ENCODE data around the gene TNFSF11.

The TNFSF11 gene

GRCh38 chr13:42652642-42653415, 78.9 kb downstream of the TNFSF11 start:
- no peak for ATAC-seq
- no peak overlapping the region for H3K4me3 Mint-ChIP-seq
- no peaks in the 10 kb centered on the region for H3K4me1 Mint-ChIP-seq
- no peaks in the 10 kb centered on the region for H3K9me3 Mint-ChIP-seq
- H3K36me3 Mint-ChIP-seq, result no peaks in the 10 kb centered on the region
- H3K27ac Mint-ChIP-seq, result no peak overlapping the region
- no peak for DNase-seq (ENCODE audit: low spot score in 2 of 2)

GRCh38 chr13:42653679-42654078, 79.7 kb downstream of the TNFSF11 start:
- H3K9me3 Mint-ChIP-seq, result no peaks in the 10 kb centered on the region

GRCh38 chr13:42654212-42654611, 80.3 kb downstream of the TNFSF11 start:
- no peaks in the 10 kb centered on the region for H3K36me3 Mint-ChIP-seq
- H3K4me3 Mint-ChIP-seq, result no peak overlapping the region
- DNase-seq (ENCODE audit: low spot score in 2 of 2) (no peak), ATAC-seq (no peak)
- H3K4me1 Mint-ChIP-seq, result no peaks in the 10 kb centered on the region
- no peaks in the 10 kb centered on the region for H3K9me3 Mint-ChIP-seq
- H3K27ac Mint-ChIP-seq, result no peak overlapping the region

More at GRCh38 chr13:42653679-42654078, 79.7 kb downstream of the TNFSF11 start:
- H3K4me3 Mint-ChIP-seq, result no peak overlapping the region
- DNase-seq (ENCODE audit: low spot score in 2 of 2), result no peak
- ATAC-seq, result no peak
- H3K4me1 Mint-ChIP-seq, result no peaks in the 10 kb centered on the region
- no peaks in the 10 kb centered on the region for H3K36me3 Mint-ChIP-seq
- no peak overlapping the region for H3K27ac Mint-ChIP-seq

GRCh38 chr13:42654722-42655121, 80.8 kb downstream of the TNFSF11 start:
- Mint-ChIP-seq H3K27ac (no peak overlapping the region), H3K4me3 (no peak overlapping the region), H3K36me3 (no peaks in the 10 kb centered on the region), H3K4me1 (no peaks in the 10 kb centered on the region), H3K9me3 (no peaks in the 10 kb centered on the region)
- ATAC-seq (no peak), DNase-seq (ENCODE audit: low spot score in 2 of 2) (no peak)

- ATAC-seq (no peak), DNase-seq (ENCODE audit: low spot score in 2 of 2) (no peak)
- H3K27ac Mint-ChIP-seq, result no peak overlapping the region
- H3K4me3 Mint-ChIP-seq, result no peak overlapping the region
- no peaks in the 10 kb centered on the region for H3K36me3 Mint-ChIP-seq
- no peaks in the 10 kb centered on the region for H3K9me3 Mint-ChIP-seq
- no peaks in the 10 kb centered on the region for H3K4me1 Mint-ChIP-seq
Observed at GRCh38 chr13:42656161-42656560, 82.2 kb downstream of the TNFSF11 start.

GRCh38 chr13:42656958-42657357, 83.0 kb downstream of the TNFSF11 start:
- Mint-ChIP-seq H3K4me3 (no peak overlapping the region), H3K9me3 (no peaks in the 10 kb centered on the region), H3K36me3 (no peaks in the 10 kb centered on the region), H3K27ac (no peak overlapping the region), H3K4me1 (no peaks in the 10 kb centered on the region)
- DNase-seq (ENCODE audit: low spot score in 2 of 2), result no peak
- ATAC-seq, result no peak

All from stimulated activated effector memory CD8-positive, alpha-beta T cell treated with anti-CD3 and anti-CD28 coated beads, Interleukin-12 subunit alpha, Interleukin-12 subunit beta, amount 100 ng/mL, for 72 hours (primary cell).